Left kidney (tissue), 2 donors: ENCODE results near the gene SEBOX. TPM values are rescaled to one million over a fixed set of nuclear protein-coding genes. Genes with fewer than 3 reads are reported as not detected.

ENCODE experiments used
- DNase-seq: peaks from one replicate; pipeline ENCODE4 v3.0.0-alpha.2; 2013
- polyA plus RNA-seq: library from polyadenylated mRNA; unstranded; fragments of 120-200 nt; gene quantifications from one replicate; pipeline ENCODE4 v1.2.1, GENCODE V29; 2013; ENCODE audit not compliant: insufficient read length

The SEBOX gene
- polyA plus RNA-seq, 1 donor, result not detected

GRCh38 chr17:28318759-28319597 lies 46.0 kb downstream of the SEBOX start, which contains the start of gene TMEM97:
TSS of gene TMEM97 (plus strand) at chr17:28319200. CDS start at chr17:28319240, 40 bp downstream.
- peak; percentile 96 for DNase-seq

GRCh38 chr17:28317966-28318758 lies 46.8 kb downstream of the SEBOX start:
- no peak for DNase-seq

- DNase-seq, result no peak
These were observed 47.7 kb downstream of the SEBOX start for GRCh38 chr17:28317099-28317965.

- DNase-seq, result no peak
These were observed 48.9 kb downstream of the SEBOX start for GRCh38 chr17:28315846-28316705.

- DNase-seq, result no peak
These were observed 51.2 kb downstream of the SEBOX start for GRCh38 chr17:28313841-28314240.

Other genes starting within 250 kb of the SEBOX start
- gene TMEM97, start 46.0 kb downstream of the SEBOX start, polyA plus RNA-seq, result 58.0 TPM
- gene IFT20, start 29.7 kb downstream of the SEBOX start, polyA plus RNA-seq, result 62.8 TPM
- gene TNFAIP1, start 29.4 kb downstream of the SEBOX start, polyA plus RNA-seq, result 40.5 TPM
- gene POLDIP2, start 7.7 kb downstream of the SEBOX start, polyA plus RNA-seq, result 83.6 TPM
- 20.5 TPM for gene VTN, start 5.1 kb upstream of the SEBOX start, polyA plus RNA-seq
- gene SARM1, start 6.5 kb upstream of the SEBOX start, polyA plus RNA-seq, result 16.6 TPM
- 17.4 TPM for gene SLC46A1, start 41.0 kb upstream of the SEBOX start, polyA plus RNA-seq
- 15.2 TPM for gene SLC13A2, start 108.4 kb upstream of the SEBOX start, polyA plus RNA-seq
- 0.55 TPM for gene FOXN1, start 141.1 kb upstream of the SEBOX start, polyA plus RNA-seq
- gene UNC119, start 187.4 kb upstream of the SEBOX start, polyA plus RNA-seq, result 56.8 TPM
- 101 TPM for gene PIGS, start 206.3 kb upstream of the SEBOX start, polyA plus RNA-seq
- 24.6 TPM for gene ALDOC, start 211.7 kb upstream of the SEBOX start, polyA plus RNA-seq
- 88.8 TPM for gene SPAG5, start 233.8 kb upstream of the SEBOX start, polyA plus RNA-seq
- 30.4 TPM for gene RSKR, start 249.0 kb upstream of the SEBOX start, polyA plus RNA-seq